ENCODE results near the gene ME1. TPM values are rescaled to one million over a fixed set of nuclear protein-coding genes. Genes with fewer than 3 reads are reported as not detected.

Gene ME1
- total RNA-seq, 1 donor from 2014 or later: 3.5 TPM

GRCh38 chr6:83188501-83188900 is 242.3 kb downstream of the ME1 start:
- peaks cover 4% of the 10 kb centered on the region for H3K27me3 Mint-ChIP-seq (ENCODE audit: unreplicated experiment)
- no peak overlapping the region for H3K27ac Mint-ChIP-seq (ENCODE audit: unreplicated experiment)
- H3K9me3 Mint-ChIP-seq (ENCODE audit: unreplicated experiment): peaks cover 7% of the 10 kb centered on the region
- H3K36me3 Mint-ChIP-seq (ENCODE audit: unreplicated experiment): no peaks in the 10 kb centered on the region
- no peak for DNase-seq
- H3K4me3 Mint-ChIP-seq (ENCODE audit: unreplicated experiment): no peak overlapping the region
- TF ChIP-seq CTCF (IDR thresholded peaks at IDR 0.05; ENCODE audit: partially characterized antibody, unreplicated experiment): no peak
- peaks cover 5% of the 10 kb centered on the region for H3K4me1 Mint-ChIP-seq (ENCODE audit: low read depth, unreplicated experiment)

DNA sequence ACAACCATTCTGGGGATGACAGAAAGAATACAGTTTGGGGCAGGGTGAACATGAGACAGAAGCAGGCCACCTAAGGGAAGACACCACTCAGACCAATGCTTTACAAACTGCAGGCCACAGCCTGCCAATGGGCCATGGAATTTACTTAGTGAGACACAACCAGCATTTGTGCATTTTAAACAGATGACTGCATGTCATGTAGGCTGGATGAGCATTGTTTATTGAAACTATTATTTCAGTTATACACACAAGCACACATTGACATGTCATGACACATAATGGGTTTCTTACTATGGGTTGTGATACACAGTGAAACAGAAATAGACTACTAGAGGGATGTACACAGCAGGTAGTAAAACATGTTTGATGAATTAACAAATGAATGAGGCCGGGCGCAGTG is 245.8 kb downstream of the ME1 start:
- H3K27me3 Mint-ChIP-seq (ENCODE audit: unreplicated experiment): peaks cover 1% of the 10 kb centered on the region
- no peak for DNase-seq

DNA sequence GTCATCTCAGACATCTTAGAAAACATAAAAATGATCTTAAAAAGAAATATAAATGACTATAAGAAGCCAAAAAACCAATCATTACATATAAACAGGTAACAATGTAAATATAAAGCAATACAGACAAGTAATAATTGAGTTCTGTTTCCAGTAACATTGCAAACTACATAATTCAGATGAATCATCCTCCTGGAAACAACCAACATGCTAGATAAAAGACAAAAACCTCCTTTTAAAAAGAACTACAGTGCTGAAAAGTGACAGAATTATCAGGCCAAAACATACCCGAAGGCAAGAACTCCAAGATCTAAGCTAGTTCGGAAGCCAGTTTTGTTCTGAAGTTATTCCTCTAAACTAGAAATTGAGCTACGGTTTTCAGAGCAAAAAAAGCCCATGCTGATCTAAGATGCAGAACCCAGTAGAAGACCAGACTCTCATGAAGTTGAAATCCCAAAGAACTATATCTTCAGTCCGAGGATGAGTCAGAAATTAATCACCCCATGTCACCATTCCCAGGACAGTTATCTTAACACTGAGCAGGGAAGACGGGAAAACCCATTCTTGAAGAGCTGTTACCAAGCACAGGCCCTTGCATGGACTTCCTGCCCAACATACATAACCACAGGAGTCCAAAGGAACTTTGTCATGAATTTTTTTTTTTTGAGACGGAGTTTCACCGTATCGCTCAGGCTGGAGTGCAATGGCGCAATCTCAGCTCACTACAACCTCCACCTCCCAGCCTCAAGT is 247.6 kb downstream of the ME1 start:
- H3K4me3 Mint-ChIP-seq (ENCODE audit: unreplicated experiment): no peak overlapping the region
- H3K27me3 Mint-ChIP-seq (ENCODE audit: unreplicated experiment): peaks cover 1% of the 10 kb centered on the region
- H3K27ac Mint-ChIP-seq (ENCODE audit: unreplicated experiment): no peak overlapping the region
- H3K36me3 Mint-ChIP-seq (ENCODE audit: unreplicated experiment): no peaks in the 10 kb centered on the region
- H3K4me1 Mint-ChIP-seq (ENCODE audit: low read depth, unreplicated experiment): no peaks in the 10 kb centered on the region
- no peak for TF ChIP-seq CTCF (IDR thresholded peaks at IDR 0.05; ENCODE audit: partially characterized antibody, unreplicated experiment)
- DNase-seq: no peak
- H3K9me3 Mint-ChIP-seq (ENCODE audit: unreplicated experiment): peaks cover 1% of the 10 kb centered on the region

More for the DNA sequence above, 245.8 kb downstream of the ME1 start:
- Mint-ChIP-seq H3K4me1 (ENCODE audit: low read depth, unreplicated experiment) (no peaks in the 10 kb centered on the region), H3K9me3 (ENCODE audit: unreplicated experiment) (peaks cover 1% of the 10 kb centered on the region), H3K36me3 (ENCODE audit: unreplicated experiment) (no peaks in the 10 kb centered on the region), H3K4me3 (ENCODE audit: unreplicated experiment) (no peak overlapping the region), H3K27ac (ENCODE audit: unreplicated experiment) (no peak overlapping the region)
- no peak for TF ChIP-seq CTCF (IDR thresholded peaks at IDR 0.05; ENCODE audit: partially characterized antibody, unreplicated experiment)

- no peaks in the 10 kb centered on the region for H3K36me3 Mint-ChIP-seq (ENCODE audit: unreplicated experiment)
- no peaks in the 10 kb centered on the region for H3K4me1 Mint-ChIP-seq (ENCODE audit: low read depth, unreplicated experiment)
- peaks cover 1% of the 10 kb centered on the region for H3K27me3 Mint-ChIP-seq (ENCODE audit: unreplicated experiment)
- H3K4me3 Mint-ChIP-seq (ENCODE audit: unreplicated experiment): no peak overlapping the region
- H3K9me3 Mint-ChIP-seq (ENCODE audit: unreplicated experiment): peaks cover 1% of the 10 kb centered on the region
- TF ChIP-seq CTCF (IDR thresholded peaks at IDR 0.05; ENCODE audit: partially characterized antibody, unreplicated experiment): no peak
- no peak overlapping the region for H3K27ac Mint-ChIP-seq (ENCODE audit: unreplicated experiment)
- DNase-seq: no peak
Observed at GRCh38 chr6:83182114-83182513, 248.7 kb downstream of the ME1 start.

DNA sequence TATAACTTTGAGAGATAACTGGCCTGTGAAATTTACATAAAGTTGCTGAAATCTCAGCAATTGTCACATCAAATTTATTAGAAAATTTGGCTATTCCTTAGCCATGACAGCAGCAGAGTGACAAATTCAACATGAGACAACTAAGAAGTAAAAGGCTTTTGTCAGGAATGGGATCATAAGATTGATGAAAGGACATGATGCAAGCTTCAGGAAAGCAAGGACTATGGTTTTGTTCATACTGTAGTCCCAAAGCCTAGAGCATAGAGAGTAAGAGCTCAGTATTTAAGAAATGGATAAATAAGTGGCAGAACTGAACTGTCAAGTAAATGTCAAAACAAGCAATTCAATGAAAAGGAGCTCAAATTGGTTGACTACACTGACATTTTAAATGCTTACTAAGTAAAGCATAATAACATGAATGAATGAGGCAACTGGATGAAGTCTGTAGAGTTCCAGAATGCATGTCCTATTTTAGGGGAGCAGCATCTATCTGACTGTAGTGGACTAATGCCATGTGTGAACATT is 250.4 kb downstream of the ME1 start:
- Mint-ChIP-seq H3K4me1 (ENCODE audit: low read depth, unreplicated experiment) (no peaks in the 10 kb centered on the region), H3K36me3 (ENCODE audit: unreplicated experiment) (no peaks in the 10 kb centered on the region), H3K4me3 (ENCODE audit: unreplicated experiment) (no peak overlapping the region), H3K9me3 (ENCODE audit: unreplicated experiment) (peaks cover 3% of the 10 kb centered on the region), H3K27me3 (ENCODE audit: unreplicated experiment) (peaks cover 1% of the 10 kb centered on the region), H3K27ac (ENCODE audit: unreplicated experiment) (no peak overlapping the region)
- TF ChIP-seq CTCF (IDR thresholded peaks at IDR 0.05; ENCODE audit: partially characterized antibody, unreplicated experiment): no peak
- no peak for DNase-seq
